GM18499 (cell line): Measurements from ENCODE around the gene CAMK1G.

Source experiments
- ATAC-seq: cut with Tn5 transposase; IDR thresholded peaks from one replicate; pipeline ENCODE4 v1.9.1; 2021; ENCODE audit warnings: moderate number of reproducible peaks; ENCODE audit not compliant: insufficient read depth, unreplicated experiment

Gene CAMK1G

GRCh38 chr1:209629621-209630382 is 46.3 kb downstream of the CAMK1G start:
- ATAC-seq, result no peak

- ATAC-seq, result no peak
Measured at GRCh38 chr1:209630383-209631225, 47.1 kb downstream of the CAMK1G start.

DNA sequence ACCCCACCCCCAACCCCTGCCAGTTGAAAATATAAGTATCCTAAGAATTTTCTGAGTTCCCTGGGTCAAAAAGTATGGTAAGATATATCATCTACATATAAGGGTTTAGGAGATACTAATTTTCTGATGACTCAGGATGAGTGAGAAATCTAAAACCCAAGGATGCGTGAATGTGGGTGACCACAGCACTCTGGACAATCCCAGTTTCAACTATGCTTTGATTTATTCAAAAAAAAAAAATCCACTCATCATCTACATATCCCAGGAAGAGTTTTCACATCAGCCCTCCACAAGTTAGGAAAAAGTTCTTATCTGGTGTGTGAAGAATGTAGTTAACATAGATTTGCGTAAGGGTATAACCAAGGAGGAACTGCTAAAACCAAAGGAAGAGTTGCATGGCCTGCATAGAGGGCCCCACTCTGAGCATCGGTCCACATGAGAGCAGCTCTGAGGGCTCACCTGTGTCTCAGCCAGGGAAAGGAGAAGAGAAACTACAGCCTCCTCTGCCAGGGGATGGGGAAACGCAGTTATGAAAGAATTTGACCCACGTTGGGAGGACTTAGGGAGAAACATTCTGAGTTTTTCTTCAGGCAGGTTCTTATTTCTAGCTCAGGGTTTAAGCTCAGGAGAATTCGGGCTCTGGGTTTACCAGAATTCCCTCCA is 50.0 kb downstream of the CAMK1G start:
- ATAC-seq, result no peak

DNA sequence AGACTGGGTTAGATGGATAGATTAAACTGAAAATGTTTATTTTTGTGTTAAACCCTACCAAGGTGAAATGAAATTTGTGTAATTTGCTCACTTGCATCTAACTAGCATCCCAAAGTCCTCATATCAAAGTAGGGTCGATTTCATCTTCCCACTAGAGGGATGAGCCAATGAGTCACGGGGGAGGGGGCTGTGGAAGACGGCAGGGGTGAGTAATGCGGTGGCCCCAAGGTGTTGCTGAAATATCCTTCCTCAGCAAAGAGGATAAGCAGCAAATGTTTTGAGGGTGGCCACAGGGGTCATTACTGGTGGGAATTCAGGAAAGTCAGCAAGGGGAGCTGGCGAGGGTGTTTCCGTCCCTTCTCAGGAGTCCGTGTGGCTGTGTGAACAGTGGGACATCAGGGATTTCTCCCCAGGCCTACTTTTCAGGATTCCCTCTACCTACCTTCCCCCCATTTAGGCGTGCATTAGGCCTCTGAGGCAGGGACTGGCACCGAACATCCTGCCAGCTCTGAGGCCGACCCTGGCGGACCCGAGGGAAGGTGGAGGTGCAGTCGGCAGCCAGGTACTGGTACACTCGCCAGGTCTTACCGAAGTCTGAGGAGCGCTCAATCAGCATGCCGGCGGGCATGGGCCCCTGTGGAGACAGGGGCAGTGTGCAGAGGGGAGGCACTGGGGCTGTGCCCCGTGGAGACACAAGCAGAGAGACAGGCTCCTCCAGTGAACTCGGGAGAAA is 50.7 kb downstream of the CAMK1G start:
- no peak for ATAC-seq

DNA sequence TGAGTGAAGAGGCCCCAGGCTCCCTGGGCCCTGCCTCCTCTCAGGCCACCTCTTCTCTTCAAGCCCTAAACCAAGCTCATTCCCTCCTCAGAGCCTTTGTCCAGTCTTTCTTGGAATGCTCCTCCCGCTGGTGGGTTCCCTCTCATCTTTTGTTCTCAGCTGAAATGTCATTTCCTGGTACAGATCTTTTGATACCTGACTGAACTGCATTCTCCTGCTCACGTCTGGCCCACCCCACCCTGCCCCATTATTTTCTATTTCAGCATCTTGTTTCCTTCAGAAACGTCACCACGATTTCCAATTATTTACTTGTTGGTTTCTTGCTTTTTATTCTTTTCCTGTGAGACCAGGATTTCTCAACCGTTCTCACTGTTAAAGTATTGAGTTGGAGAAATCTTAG is 52.3 kb downstream of the CAMK1G start:
- no peak for ATAC-seq

DNA sequence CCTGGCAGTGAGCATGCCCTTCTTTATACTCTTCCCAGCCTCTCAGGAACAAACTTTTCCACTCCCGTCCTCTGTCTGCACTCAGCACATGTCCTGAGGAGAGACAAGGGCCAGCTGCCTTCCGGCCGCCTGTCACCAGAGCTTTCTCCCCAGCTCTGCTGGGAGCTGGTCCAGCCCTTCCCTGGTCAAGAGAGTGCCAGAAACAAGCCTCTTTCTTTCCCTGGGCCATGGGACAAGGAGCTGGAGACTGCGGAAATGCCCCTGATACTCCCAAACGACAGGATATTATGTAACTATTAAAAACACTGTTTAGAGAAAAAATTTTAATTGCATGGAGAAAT is 58.3 kb downstream of the CAMK1G start:
- ATAC-seq, result no peak

GRCh38 chr1:209642816-209643215 is 59.3 kb downstream of the CAMK1G start:
- ATAC-seq, result no peak

DNA sequence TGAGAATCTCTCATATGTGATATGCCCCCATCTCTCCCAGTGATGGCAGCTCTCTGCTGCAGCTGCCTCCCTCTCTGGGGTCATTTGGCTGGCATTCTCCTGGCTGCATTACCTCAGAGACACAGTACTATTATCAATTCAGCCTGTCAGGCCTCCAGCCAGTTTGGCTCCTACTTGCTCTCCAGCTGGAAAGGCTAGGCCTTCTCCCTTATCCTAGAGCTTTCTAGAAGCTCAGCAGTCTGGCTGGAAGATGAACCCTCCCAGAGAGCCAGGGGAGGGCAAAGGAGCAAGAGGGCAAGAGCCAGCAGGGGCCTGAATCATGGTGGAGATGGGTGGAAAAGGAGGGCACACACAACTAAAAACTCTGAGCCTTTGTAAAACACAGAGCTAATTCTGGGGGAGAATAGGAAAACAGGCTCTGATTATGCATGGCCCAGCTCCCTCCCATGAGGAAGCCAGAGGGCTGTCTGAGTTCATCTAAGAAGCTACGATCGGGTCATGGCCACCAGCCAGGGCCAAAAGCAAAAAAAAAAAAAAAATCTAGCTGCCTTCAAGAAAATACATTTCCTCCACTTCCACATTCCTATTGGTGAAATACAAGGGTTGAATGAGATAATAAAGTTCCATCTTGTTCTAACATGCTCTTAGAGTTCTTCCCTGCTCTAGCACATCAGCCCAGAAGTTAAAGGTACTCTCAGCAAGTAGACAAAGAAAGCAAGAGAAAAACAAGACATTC is 59.9 kb downstream of the CAMK1G start:
- no peak for ATAC-seq

DNA sequence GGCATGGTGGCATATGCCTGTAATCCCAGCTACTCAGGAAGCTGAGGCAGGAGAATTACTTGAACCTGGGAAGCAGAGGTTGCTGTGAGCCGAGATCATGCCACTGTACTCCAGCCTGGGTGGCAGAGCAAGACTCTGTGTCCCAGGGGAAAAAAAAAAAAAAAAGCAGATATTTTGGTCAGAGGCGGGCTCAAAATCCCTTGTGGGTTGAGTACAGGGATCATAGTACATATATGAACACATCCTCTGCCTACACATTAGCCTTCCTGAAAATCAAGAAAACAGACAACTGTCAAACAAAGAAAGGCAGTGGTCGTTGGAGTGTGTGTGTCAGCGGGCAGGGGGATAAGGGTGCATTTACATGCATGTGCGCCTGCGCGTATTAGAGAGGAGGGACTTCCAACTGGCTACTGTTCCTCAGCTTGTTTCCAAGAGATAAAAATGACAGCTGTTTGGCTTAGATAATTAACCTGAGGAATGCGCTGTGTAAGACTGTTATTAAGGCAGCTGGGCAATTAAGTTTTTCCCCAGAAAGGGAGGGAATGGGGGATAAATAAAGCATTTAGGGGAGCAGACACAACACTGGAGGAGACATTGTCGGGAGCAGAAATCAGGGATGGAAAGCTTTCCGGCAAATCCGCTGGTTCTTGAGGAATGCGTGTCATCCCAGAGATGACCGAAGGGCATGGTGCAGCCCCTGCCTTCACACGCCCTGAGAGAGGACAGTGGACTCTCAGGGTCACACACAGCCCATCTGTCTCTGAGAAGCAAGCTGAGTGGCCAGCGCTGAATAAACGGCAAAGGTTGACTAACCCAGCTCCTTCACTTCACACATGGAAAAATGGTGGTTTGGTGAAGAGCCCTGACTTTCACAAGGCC is 62.3 kb downstream of the CAMK1G start:
- ATAC-seq, result no peak

DNA sequence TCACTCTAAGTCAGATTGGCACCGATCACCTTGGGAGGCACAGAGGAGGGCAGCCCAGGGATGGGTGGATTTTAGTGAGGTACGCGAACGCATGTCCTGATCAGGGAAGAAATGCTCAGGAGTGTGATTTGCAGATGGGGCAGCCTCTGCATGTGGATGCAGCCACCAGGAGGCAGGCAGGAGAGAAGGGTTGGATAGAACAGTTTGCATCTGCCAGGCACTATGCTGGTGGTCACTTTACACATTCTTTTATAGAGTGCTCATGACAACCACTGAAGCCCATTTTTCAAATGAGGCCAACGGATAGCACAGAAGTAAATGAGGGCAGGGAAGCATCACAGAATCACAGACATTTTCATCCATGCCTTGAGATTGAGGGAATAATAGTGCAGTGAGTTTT is 63.0 kb downstream of the CAMK1G start:
- ATAC-seq, result no peak

DNA sequence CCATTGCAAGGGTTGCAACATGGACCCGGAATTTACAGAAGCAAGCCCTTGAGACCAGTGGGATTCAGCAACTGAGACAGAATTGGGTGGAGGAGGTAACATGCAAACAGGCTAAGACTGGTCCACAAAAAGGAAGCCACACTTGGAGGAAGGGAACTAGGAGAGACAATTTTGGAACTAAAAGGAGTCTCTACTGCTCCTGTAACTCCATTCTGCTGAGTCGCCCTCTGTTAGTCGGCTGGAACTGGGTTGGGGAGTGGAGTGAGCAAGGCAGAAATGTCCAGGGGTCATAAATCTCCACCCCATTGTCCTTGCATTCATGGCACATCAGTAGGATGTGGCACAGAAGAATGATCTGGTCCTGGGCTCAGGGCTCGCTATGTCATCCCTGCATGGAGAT is 63.6 kb downstream of the CAMK1G start:
- ATAC-seq, result no peak

DNA sequence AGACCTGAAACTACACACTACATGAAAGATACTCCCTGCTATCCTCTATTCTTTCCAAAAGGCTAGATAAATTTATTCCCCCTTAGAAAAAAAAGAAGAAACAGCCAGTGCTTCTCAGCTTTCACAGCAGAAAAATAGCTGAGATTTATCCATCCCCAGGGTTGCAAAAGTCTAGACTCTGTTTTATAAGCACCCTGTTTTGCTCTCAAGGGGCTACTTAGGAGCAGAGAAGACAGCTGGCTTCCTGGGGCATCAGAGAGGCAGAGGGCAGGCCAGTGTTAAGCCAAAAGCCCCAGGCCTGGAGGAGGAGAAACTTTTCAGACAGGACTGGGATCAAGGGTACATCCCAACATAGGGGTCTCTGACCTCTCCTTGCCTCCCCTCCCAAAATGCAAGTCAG is 64.8 kb downstream of the CAMK1G start:
- ATAC-seq, result no peak

- no peak for ATAC-seq
Measured at GRCh38 chr1:209648931-209649776, 65.6 kb downstream of the CAMK1G start.

DNA sequence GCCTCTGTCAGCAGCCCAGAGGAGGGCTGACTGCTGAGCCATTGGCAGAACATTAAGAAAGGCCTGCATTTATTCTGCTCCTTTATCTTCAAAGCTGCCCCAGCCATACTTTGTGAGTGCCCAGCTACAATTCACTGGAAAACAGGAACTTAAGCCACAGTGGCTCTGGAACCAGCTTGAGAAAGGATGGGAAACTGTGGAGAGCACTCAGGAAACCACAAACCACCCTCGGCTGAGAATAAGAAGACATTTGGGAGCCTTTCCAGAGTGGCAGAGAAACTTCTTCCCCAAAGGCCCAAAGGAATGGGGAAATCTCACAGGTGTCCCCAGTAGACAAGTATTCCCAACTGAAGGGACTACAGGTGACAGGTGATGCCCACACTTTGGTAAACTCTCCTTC is 66.9 kb downstream of the CAMK1G start:
- no peak for ATAC-seq

GRCh38 chr1:209651138-209651587 is 67.6 kb downstream of the CAMK1G start:
- ATAC-seq, result no peak

DNA sequence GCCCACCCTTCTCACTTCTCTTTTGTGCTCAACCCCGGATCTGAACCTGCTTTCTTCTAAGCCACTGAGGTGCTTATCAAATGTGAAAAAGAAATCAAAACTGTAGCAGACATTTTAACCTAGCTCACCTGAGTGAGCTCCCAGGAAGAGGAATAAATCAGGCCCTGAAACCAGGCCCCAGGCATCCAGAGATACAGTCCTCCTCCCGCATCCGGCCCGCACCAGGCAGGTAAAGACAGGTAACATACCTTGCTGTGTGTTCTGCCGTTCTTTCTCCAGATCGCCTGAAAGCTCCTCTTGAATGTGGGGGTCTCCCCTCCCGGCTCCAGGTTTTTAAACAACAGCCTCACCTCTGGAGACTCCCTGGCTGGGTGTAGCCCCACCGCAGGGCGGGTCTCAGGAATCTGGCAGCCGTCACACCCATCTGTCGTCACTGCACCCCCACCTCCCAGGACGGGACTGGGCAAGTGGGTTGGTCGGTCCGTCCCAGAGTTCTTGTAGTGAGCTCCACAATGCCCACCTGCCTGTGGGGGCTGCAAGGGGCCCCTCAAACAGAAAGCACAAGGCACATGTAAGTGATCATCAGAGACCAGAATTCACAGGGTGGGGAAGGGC is 68.7 kb downstream of the CAMK1G start, which contains the start of gene LAMB3:
TSS of gene LAMB3 (minus strand) at position 305 of the 615 bp plus-strand sequence. CDS start 1,481 bp downstream, outside the sequence.
- ATAC-seq, result no peak

DNA sequence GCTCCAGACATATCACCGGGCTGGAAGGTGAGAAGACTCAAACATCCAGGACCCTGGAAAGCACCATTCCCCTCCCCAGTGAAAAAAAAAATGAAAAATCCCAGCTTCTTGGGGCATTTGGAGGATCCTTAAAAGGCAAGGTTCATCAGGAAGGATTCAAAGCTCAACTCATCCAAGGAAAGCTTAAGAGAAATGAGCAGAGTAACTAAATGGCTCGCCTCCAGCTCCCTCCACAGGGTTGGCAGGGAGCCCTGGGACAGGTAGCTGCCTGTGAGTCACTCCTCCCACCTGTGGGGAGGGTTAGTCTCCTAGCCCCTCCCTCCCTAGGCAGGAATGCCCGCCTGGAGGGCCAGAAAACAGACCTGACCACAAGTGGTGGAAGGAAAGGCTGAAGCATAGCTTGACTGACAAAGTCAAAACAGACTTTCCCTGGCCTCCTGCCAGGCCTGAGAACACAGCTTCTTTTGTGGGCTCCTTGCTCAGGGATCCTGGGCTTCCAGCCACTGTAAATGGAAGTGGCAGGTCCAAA is 69.4 kb downstream of the CAMK1G start:
- ATAC-seq, result no peak
